Bronchial smooth muscle cell (primary cell): ENCODE results near the gene KLHL34. TPM values are rescaled to one million over a fixed set of nuclear protein-coding genes. Genes with fewer than 3 reads are reported as not detected.

Experiments used
- total RNA-seq: library from RNA; depleted of rRNA; stranded (reverse); fragments of >200 nt; gene quantifications from 2 replicates; pipeline ENCODE4 v1.2.1, GENCODE V29; 2014

Gene KLHL34, protein sequence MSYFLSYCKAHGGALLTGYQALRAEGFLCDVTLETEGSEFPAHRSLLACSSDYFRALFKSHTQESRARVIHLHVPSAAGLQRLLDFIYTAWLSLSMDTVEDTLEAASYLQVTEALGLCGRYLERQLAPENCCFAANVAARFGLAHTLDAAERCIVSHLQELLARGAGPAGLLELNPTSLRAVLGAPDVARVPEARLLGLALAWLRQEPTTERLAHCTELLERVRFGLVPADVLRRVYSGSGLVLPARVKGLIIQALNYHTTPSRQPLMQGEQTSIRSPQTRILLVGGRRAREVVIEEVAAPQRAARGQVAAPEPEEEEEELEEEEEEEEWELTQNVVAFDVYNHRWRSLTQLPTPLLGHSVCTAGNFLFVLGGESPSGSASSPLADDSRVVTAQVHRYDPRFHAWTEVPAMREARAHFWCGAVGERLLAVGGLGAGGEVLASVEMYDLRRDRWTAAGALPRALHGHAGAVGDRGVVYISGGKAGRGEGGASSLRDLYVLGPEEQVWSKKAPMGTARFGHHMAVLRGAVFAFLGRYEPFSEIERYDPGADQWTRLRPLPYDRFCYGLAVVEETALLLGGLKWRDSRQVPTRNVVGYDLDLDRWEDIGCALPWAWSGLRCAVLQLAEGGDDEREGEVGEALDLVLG
- not detected in 2 replicates for total RNA-seq

DNA sequence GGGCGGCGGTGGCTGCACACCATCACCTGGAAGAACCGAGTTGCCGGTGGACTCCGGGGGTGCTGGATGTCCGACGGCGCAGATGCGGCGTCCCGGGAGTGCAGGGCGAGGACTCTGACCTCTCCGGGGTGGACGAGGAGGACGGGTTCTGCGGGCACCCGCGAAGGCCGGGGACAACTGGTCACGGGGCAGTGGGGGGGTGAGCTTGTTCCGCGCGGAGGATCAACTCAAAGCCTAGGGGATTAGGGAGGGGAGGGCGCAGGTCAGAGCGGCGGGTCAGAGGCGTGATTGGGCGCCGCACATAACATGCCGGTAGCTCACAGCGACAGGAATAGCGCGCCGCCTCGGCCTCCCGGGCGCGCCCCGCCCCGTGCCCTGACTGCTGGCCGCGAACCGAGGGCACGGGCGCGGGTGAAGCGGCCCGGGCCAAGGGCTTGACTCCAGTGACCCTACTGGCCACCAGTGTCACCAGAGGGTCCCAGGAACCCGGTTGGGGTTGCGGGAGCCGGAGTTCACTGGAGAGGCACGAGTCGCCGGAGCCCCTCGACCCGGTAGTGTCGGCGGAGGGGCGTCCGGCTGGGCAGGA, at the start of gene KLHL34:
KLHL34 (minus strand) TSS at position 179 of the 586 bp plus-strand sequence. CDS start 542 bp downstream, outside the sequence.

Other genes starting within 250 kb of the KLHL34 start
- not detected in 2 replicates for gene SMPX, start 99.8 kb upstream of the KLHL34 start, total RNA-seq
- 3.9 and 6.8 TPM in 2 replicates for gene MBTPS2, start 181.3 kb upstream of the KLHL34 start, total RNA-seq
- 0.94 and 1.4 TPM in 2 replicates for gene YY2, start 197.7 kb upstream of the KLHL34 start, total RNA-seq